Measurements from ENCODE around the gene STOML1.

DNA sequence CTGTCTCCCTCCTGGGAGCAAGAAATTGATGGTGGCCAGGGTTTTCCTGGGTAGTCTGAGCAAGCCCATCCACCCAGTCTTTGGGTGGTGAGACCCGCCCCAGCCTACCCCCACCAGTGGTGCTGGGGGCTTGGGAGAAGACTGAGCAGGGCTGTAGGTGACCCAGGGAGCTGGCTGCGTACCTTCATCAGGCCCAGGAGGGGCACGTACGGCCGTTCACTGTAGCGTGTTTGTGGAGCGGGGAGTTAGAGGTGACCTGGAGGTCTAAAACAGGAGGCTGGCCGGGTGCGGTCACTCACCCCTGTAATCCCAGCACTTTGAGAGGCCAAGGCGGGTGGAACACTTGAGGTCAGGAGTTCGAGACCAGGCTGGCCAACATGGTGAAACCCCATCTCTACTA is 54.4 kb downstream of the STOML1 start:
- no peak for TF ChIP-seq SP1 (IDR thresholded peaks at IDR 0.05; ENCODE audit: low read depth)
- TF ChIP-seq CTCF (IDR thresholded peaks at IDR 0.05 in 2 of 3, conservative IDR thresholded peaks at IDR 0.05 in 1 of 3; ENCODE audit: borderline replicate concordance in 1 of 3, insufficient read depth in 1 of 3, low read depth in 2 of 3, low read length in 2 of 3): no peak
- TF ChIP-seq POLR2A (IDR thresholded peaks at IDR 0.05; ENCODE audit: borderline replicate concordance, extremely low read depth, insufficient read depth, insufficient read length): no peak
- TF ChIP-seq SIN3A (IDR thresholded peaks at IDR 0.05; ENCODE audit: low read depth): no peak
- TF ChIP-seq, protein P1, sequence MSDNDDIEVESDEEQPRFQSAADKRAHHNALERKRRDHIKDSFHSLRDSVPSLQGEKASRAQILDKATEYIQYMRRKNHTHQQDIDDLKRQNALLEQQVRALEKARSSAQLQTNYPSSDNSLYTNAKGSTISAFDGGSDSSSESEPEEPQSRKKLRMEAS (IDR thresholded peaks at IDR 0.05): no peak
- TF ChIP-seq EZH2 (IDR thresholded peaks at IDR 0.05): no peak
- no peak for TF ChIP-seq RAD21 (IDR thresholded peaks at IDR 0.05; ENCODE audit: low read depth)
- TF ChIP-seq ZNF274 (IDR thresholded peaks at IDR 0.05; ENCODE audit: low read depth, low read length): no peak

Measured in HCT116 (cell line).